Stimulated activated CD8-positive, alpha-beta memory T cell treated with anti-CD3 and anti-CD28 coated beads, Interleukin-12 subunit alpha, Interleukin-12 subunit beta, amount 100 ng/mL, for 24 hours (primary cell): ENCODE data around the gene BCR.
A peak's percentile ranks its signal among the peaks of the same experiment; 100 is the strongest.

Experiments
- DNase-seq: peaks from one replicate; pipeline ENCODE4 v3.0.0-alpha.2; 2020; ENCODE audit errors: extremely low read depth

Gene BCR

DNA sequence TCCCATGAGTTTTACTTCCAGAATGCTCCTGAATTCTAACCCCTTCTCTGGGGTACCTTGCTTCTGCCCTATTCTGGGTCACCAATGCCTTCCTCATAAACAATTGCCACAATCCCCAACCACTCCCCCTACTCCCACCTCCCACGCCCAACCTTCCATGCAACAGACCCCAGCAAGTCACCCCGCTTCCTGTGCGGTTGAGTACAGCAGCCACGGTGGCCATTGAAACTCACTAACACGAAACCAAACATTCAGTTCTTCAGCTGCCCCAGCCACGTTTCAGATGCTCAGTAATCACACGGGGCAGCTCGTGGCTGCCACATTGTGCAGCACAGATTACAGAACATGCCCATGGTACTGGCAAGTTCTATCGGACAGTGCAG, 3.7 kb upstream of the BCR start:
- DNase-seq: no peak

DNA sequence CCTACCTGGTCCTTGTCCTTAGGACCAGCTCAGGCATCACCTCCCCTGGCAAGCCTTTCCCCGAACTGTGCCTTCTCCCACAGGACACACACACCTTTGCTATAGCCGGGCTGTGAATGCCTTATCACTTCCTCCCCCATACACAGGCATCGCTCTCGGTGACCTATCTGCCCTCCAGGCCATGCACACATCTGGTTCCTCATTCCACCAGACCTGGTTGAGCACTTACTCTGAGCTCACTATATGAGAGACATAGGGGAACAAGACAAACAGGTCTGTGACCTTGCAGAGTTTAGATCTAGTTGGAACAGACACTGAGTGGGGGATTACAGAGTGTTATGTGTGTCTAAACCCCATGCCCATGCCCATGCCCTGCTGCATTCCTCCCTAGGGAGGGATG, 3.1 kb upstream of the BCR start:
- DNase-seq: no peak

DNA sequence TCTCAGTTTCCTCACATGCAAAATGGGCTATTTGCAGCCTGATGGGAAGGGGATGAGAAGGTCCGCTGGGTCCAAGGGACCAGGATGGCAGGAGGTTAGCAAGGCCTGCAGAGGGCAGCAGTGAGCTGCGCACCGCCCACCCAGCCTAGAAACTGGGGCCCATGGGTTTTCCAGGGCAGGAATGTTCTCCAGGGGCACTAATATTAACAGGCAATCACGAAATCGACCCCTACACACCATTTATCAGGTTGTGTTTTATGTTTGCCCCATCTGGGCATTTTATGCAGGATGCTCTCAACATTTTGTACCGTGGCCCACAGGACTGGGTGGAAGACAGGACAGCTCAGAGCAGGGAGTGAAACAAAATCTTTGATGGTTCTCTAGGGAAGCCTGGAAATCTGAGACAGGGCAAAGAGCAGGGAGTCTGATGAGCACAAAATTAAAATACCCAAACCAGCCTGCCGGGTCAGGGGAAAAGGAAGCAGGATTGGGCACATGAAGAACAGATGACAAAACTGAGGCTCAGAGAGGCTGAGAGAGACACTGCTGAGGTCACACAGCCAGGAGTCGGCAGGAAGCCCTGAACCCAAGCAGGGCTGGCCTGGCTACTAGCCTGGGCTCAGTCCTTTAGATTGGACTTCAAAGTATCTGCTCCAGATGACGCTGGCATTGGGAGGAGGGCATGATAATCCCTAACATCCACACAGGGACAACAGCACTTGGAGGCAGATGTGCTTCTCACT, 1.6 kb upstream of the BCR start:
- DNase-seq: no peak

DNA sequence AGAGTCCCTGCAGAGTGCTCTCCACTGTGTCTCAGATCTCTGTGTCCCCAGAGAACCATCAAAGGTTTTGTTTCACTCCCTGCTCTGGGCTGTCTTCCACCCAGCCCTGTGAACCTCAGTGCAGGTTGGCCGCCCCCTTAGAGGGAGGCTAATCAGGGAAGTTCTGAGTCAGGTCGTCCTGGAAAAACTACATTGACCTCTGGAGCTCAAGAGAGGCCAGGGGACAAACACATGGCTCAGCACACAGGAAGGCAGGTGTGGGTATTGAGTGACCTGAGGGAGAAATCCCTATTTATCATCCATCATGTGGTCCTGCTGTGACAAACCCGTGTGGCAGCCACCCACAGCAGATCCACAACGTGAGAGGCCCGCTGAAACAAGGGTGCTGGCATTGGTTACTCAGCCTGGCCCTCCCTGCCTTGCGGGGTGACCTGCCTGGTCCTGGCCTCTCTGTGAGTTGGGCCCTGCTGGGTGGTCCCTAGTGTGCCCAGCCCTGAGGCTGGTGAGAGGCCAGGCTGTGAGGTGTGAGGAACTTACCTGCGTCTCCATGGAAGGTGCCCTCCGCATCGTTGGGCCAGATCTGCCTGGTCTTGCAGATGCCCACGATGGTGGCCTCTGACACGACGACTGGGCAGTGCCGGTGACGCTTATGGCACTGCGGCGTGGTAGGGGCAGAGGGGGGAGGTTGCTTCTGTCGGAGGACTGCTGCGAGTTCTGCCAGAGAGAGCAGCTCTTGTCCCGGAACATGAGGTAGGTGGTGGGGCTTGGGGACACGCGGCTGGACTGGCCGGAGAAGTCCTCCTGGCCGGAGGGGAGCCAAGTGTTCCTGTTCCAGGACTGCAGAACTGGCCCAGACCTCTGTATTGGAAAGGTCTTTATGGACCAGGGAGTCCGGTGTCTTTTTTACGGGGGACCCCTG, 669 bp upstream of the BCR start:
- no peak for DNase-seq

DNA sequence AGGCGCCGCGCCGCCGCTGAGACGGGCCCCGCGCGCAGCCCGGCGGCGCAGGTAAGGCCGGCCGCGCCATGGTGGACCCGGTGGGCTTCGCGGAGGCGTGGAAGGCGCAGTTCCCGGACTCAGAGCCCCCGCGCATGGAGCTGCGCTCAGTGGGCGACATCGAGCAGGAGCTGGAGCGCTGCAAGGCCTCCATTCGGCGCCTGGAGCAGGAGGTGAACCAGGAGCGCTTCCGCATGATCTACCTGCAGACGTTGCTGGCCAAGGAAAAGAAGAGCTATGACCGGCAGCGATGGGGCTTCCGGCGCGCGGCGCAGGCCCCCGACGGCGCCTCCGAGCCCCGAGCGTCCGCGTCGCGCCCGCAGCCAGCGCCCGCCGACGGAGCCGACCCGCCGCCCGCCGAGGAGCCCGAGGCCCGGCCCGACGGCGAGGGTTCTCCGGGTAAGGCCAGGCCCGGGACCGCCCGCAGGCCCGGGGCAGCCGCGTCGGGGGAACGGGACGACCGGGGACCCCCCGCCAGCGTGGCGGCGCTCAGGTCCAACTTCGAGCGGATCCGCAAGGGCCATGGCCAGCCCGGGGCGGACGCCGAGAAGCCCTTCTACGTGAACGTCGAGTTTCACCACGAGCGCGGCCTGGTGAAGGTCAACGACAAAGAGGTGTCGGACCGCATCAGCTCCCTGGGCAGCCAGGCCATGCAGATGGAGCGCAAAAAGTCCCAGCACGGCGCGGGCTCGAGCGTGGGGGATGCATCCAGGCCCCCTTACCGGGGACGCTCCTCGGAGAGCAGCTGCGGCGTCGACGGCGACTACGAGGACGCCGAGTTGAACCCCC, 798 bp downstream of the BCR start:
- no peak for DNase-seq

DNA sequence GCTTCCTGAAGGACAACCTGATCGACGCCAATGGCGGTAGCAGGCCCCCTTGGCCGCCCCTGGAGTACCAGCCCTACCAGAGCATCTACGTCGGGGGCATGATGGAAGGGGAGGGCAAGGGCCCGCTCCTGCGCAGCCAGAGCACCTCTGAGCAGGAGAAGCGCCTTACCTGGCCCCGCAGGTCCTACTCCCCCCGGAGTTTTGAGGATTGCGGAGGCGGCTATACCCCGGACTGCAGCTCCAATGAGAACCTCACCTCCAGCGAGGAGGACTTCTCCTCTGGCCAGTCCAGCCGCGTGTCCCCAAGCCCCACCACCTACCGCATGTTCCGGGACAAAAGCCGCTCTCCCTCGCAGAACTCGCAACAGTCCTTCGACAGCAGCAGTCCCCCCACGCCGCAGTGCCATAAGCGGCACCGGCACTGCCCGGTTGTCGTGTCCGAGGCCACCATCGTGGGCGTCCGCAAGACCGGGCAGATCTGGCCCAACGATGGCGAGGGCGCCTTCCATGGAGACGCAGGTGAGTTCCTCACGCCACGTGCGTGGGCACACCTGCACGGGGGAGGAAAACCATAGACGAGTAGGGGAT, 1.5 kb downstream of the BCR start:
- no peak for DNase-seq

DNA sequence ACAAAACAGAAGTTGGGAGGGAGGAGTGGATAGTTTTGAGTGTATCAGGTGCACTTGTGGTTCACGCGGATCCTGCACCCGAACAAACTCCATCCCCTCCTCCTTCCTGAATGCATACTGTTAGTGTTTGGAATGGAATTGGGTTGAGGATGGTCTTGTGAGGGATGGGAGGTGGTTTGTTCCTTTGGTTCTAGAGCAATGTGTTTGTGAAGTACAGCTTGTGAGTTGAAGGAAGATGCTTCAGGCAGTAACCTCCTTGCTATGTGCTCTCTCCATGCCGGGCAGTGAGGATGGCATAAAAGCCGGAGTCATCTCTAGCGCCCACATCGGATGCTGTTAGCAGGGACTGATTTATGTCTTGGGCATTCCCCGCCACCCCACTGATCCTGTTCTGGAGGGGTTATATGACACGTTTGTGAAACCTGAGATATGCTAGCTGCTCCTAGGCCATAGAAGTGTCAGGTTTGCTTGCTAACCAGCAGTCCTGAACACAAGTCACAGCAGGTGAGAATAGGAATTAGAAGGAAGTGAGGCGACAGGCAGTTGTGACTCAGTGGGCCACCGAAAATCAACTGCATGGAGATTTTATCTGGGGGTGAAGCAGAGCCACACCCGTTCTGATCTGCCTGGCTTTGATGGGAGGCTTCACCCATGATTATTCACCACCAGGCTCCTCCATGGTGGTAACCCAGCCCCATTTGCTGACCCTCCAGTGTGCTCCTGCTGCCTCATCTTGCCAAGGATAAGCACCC, 2.2 kb downstream of the BCR start:
- DNase-seq: peak; percentile 35

DNA sequence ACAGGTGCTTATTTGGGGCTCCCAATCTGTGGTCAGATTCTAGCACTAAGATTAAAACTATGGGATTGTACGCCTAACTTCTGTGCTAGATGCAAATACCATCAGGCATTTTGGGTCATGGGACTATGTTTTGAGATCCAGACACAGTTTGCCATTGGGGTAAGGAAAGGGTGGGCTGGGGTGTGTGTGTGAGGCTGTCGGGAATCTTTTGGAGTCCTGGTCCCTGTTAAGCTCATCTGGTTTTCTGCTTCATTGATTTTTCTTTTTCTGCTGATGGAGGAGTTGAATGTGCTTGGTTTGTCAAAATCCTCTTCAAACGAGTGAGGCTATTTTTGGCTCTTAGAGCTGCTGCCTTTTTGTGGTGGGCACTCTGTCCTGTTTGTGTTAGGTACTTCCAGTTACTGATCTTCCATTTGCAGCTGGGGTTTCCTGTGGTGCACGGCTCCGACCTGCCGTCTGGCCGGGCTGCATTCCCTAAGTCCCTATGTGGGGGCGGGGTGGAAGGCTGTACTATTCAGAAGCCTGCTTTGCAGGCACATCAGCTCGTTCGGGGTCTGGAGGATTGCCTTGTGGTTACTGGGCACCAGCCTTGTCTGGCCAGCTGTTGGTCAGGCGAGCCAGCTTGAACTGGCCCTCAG, 2.9 kb downstream of the BCR start:
- no peak for DNase-seq

DNA sequence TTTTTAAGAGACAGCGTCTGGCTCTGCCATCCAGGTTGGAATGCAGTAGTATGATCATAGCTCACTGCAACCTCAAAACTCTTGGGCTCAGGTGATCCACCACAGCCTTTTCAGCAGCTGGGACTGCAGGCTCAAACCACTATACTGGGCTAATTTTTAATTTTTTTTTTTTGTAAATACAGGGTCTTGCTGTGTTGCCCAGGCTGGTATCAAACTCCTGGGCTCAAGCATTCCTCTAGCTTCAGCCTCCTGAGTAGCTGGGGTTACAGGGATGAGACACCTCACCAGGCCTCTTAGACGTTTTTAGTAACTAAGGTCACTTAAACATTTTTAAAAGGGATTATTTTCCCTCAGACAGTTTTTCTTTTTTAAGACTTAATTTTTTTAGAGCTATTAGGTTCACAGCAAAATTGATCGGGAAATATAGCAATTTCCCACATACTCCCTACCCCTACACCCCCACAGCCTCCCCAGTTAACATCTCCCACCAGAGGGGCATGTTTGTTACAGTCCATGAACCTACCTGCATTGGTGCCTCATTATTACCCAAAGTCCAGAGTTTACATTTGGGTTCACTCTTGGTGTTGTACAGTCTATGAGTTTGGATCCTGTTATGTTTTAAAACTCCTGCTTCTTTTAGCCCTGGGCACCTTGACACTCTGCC, 3.9 kb downstream of the BCR start:
- DNase-seq: no peak

DNA sequence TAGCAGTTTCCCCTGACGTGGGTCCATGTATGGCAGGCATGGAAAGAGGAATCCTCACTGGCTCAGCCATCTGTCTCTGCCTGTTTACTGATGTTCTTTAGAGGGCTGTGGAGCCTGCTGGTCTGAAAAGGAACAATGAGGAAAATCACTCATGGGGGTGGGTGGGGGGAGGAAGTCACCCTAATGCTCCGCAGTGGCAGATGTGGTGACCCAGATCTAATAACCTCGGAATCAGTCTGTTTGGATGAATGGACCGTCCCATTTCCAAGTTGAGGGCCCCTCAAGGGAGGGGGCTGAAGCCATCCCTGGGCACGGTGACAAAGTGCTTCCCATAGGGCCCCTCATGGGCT, 4.4 kb downstream of the BCR start:
- DNase-seq: no peak

DNA sequence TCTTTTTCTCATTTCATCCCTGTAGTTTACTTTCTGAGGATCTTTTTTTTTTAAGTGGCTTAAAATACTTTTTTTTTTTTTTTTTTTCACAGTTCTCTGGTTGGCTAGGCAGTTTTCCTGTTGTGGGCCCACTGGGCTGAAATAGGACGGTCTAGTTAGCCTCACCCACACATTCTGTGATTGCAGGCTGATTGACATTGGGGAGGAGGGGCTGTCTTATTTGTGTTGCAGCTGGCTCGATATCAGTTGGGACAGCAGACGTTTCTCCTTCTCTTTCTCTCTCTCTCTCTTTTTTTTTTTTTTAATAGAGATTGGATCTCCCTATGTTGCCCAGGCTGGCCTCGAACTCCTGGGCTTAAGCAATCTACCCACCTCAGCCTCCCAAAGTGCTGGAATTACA, 6.9 kb downstream of the BCR start:
- DNase-seq: no peak

DNA sequence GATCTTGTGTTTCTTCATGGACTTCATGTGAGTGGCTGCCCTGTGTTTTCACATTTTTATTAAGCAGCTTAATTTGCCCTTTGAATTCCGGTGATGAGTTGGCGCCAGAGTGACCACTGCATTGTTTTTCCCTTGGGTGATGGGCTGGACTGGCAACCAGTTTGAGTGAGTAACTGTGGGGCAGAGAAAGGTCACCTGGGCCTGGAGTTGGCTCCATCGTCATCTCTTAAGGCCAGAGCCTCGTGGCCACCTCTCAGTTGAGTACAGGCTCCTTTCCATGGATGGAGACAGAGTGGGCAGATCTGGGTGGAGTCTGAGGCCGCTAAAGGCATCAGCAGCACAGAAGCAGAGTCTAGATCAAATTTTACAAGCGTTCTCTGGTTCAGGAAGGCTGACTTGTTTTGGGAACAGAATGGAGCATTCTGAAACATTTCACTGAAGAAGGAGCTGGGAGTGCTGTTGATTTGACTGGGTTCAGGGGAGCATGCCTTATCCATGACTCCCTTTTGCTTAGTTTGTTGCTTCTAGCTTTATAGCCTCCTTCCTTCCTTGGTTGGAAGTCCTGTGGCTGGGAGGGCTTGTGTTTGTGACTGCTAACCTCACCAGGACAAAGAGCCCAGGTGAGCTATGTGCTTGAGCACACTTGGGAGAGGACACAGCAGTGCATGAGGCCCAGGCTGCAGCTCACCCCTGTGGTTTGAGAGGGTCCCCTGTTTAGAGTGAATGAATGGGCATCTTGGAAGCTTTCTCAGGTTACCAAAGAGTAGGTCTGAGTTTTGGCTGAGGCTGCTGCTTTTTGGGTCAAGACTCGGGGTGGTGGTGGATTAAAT, 7.8 kb downstream of the BCR start:
- DNase-seq: no peak

DNA sequence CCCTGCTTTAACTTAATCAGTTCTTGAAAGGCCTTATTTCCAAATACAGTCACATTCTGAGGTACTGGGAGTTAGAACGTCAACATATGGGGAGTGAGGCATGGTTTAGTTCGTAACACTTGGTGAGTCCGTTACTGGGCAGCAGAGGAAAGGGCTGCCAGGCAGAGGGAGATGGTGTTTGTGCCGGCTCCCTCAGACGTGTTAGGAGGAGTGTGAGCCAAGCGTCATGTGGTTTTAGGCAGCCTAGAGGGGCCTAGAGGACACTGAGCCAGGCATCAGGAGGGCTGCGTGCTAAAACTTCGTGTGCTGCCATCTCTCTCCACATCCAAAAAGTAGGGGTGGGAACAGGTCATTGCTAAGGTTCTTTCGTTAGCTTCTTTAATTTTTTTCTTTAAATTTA, 10.2 kb downstream of the BCR start:
- DNase-seq: no peak

DNA sequence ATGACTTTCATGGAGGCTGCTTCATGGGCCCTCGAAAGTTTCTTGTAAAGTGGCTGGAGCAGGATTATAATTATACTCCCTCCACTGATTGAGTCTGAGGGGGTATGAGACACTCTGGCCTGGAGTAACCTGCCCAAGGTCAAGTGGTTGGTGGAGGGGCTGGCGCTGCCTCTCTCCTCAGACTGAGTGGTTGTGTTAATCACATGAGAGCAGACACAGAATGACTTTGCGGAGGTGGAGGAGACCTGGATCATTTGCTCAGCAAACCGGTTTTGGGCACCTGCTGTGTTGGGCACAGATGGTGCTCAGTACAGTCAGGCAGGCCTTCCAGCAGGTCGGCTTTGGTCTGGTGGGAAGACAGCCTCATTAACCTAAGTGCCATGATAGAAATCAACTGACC, 11.8 kb downstream of the BCR start:
- no peak for DNase-seq

DNA sequence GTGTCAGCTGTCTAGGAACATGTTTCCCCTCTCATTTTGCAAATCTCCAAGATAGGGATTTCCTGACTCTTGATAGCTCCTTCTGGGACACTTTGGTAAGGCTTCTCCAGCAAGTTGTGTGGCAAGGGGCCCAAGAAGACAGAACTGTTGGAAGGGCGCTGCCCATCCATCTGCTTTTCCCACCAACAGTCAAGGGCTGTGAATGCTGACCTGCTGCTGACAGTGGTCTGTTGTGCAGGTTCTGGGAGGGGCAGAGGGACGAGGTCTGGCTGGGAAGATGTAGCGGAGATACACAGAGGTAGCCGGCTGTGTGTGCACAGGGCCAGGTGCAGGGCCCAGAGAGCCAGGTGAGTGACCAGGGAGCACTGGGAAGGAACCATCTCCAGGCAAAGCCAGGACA, 12.2 kb downstream of the BCR start:
- no peak for DNase-seq

DNA sequence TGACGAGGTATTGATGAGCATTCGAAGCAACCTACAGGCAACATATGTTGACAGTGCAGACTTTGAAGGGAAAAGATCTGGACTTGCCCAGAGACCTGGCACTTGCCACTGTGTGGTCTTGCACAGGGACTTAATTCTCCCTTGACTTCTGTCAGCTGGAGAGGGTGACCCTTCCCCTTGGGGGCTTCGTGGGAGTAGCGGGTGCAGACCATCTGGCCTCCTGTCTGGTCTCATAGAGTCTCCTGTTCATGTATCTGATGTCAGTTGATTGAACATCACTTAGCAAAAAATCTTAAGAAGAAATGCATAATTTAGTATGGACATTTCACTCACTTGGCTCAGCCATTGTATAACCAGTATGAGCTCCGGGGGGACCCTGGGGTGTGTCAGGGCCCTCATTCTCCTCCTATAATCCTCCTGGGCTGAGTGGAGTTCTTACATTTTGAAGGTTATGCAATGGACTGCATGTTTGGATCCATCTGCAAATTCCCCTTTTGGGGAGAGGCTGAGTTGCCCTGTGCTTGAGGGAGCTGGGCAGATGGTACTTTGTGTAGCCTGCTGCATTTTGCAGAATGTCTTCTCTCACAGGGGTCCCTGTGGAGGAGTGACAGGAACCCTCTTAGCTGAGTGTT, 13.0 kb downstream of the BCR start:
- no peak for DNase-seq

DNA sequence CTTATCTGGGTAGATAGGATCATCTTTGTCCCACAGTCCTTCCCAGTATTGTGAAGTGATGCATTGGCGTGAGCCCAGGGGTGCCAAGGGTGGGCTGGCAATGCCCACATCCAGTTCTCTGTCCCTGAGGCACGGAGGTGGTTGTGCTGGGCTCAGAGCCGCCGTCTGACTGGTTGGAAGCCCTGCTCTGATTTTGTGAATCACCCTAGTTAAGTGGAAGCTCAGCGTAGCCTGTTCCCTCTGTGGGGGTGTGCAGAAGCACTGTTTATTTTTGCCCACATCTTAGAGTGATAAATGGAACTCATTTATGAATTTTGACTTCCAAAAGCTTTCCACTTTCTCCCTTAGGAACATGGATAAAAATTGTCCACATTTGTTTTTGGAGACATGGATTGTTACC, 13.6 kb downstream of the BCR start:
- no peak for DNase-seq

DNA sequence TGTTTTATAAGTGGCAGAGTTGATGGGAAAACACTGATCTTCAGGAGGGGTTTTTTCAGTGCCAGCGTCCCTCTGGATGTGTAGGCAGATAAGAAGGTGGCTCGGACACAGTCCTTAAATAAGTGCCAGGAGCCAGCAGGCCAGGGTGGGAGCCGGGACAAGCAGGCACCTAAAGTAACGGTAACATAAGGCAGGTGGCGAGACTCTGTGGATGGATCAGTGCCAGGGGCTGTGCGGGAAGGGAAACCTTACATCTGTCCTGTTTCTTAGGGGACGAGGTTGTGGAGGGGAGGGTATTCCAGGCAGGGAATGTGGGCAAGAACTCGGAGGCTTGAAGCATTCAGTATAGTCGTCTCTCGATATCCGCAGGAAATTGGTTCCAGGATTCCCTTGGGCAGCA, 15.9 kb downstream of the BCR start:
- DNase-seq: no peak

DNA sequence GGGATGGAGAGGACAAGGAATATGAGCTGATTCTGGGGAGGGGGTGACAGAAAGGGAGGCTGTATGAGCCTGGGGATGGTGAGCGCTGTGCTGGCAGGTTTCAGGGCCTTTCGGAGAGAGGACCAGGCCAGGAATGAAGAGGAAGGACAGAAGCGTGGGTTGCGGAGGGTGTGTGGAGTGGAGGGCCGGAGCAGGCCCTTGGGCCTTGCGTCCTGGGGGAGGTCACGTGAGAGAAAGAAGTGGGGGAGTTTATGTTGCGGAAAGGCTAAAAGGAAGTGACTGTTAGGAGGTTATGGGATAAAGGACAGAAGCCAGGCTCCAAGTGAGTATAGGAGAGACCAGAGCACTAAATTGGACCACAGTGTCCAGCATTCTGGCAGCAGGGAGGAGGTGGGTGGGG, 17.5 kb downstream of the BCR start:
- no peak for DNase-seq
